ENCODE data around the gene TSC22D2.
"Not testable (repeated sequence)": the region's sequence is repeated elsewhere in the genome, so short reads cannot be mapped to it uniquely, and the experiment has no call there.

Gene TSC22D2

DNA sequence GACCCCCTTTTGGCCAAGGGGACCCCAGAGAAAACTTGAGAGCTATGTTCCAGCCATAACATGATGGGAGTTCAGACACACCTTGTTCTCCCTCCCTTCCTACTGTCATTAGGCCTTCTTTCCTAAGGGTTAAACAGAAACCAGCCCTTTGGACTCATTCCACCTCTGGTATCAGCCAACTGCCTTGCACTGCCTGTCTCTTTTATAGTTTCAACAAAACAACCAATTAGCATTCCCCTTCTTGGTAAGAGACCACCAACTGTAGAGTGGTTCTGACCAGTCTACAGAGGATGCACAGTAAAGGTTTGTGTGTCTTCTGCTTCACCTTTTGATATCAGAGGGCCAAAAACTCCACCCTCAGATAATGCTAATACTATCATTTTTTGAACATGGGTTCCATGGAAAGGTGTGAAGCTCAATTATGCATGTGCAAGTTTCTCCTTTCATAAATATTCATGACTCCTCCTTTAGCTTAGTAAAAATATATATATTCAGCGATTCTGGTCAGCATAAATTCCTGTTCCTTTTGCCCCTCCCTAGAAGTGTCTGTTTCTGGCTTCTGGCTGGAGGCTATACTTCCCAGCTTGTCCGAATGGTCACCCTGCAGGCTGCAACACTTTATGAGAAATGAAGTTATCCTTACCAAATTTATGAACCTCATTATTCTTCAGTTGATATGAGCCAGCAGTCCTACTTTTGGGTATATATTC lies 82.3 kb downstream of the TSC22D2 start:
- DNase-seq (ENCODE audit: low spot score): no peak

DNA sequence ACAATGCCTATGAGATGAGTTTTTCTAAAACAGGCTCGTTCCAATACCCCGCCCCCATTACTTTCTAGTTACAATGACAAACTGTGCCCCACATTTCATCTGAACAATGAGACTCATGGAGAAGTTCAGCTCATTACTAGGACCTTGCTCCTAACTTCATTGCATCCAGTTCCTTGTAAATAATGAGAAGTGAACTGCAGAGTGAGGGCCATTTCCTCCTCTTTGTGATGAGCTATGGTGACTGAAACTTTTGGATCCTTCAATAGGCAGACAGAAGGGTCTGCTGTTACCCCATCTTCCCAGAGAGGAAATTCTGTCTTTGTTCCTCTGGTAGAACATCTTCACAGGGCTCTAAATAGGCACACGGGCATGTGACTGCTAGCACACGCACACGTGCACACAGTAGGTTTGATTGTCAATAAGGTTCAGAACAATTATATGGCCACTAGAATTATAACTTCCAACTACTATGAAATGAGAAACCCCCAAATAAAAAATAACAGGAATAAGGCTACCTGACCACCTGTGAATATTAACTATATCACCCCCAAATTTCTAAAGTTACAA lies 86.4 kb downstream of the TSC22D2 start:
- no peak for DNase-seq (ENCODE audit: low spot score)

DNA sequence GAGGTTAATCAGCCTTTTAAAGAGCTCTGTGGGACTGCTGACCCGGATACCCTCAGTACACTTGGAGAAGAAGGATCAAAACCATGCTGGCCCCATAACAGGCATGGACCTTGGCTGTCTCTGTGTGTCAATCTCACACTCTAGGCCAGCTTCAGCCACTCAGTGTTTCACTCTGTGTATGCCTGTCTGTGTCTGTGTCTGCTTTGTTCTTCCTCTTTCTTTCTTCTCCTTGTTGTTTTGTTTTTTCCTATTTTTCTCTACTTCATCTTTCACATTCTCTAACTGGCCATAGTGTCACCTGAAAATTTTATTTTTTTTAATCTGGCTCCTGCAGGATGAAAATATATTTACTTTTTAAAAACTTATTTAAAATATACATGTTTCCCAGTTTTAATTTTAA lies 87.1 kb downstream of the TSC22D2 start:
- DNase-seq (ENCODE audit: low spot score): no peak

DNA sequence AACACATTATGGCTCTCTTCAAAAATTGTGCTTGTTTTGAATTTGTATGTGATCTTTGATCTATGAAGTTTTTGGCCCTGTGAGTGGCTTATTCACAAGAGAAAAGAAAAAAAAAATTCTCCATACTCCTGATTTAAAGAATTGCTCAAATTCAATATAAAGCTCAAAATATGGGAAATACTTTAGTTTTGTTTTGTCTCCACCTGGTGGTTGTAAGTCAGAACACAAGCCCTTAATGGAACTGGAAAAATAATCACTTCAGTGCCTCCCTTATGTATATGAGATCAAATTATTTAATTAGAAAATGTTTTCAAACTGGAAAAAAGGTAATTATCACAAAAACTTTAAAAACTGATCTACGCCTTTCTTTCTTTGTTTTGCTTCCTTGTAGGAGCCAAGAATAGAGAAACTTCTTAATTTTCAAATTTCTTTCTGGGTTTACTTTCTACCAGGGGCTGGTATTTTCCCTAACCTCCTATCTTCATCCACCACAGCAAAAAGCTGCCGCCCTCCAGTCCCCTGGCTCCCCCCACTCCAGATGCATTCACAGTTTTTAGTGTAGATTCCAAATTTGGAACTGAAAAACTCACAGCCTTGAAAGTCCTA lies 87.6 kb downstream of the TSC22D2 start:
- peak; percentile 11 for DNase-seq (ENCODE audit: low spot score)

DNA sequence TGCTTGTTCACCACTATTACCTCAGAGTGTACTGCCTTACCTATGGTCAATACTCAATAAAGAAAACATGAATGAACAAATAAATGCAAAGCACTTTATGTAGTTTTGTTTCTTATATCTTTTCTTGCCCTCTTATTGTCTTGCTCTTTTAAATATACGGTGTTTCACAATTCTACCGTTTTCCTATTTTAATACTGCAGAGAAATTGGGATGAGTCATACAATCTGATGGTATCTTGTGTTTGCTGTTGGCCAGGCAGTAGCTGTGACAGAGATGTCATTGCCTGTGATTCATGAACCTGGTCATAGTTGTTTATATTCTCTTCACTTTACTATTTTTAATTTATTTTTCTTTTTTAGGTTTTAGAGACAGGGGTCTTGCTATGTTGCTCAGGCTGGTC lies 89.9 kb downstream of the TSC22D2 start:
- peak; percentile 51 for DNase-seq (ENCODE audit: low spot score)

DNA sequence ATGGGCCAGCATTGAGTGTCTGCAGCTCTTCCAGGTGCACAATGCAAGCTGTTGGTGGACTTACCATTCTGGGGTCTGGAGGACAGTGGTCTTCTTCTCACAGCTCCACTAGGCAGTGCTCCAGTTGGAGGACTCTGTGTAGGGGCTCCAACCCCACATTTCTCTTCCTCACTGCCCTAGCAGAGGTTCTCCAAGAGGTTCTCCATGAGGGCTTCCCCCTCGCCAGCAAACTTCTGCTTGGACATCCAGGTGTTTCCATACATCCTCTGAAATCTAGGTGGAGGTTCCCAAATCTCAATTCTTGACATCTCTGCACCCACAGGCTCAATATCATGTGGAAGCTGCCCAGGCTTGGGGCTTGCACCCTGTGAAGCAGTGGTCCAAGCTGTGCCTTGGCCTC lies 92.9 kb downstream of the TSC22D2 start:
- not testable (repeated sequence) for DNase-seq (ENCODE audit: low spot score)

DNA sequence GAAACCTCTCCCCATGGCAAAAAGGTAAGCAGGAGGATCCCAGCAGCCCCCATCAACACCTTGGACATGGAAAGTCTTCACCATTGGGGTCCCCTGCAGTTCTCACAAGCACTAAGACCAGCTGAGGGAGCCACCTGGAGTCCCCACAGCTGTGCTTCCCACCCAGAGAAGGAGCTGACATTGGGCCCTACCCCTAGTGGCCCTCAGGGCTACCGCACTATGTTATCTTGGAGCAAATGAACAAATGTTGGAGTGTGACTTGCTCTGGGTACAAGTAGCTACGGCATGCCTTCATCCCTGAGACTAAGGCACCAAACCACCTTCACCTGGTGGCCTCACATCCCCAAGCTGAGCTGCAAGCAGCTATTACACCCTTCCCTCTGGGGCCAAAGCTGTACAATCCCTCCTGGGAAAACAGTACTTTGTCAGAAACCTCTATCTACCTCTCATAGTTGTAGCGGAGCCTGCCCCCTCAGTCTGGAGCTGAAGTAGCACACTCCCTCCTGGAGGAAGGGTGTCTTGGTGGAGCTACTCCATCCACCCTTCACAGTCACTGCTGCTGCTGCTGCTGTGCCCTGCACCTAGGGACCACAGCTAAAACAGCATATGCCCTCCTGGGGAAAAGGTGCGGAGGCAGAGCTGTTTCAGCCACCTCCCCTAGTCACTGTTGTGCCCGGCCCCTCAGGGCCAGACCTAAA lies 95.5 kb downstream of the TSC22D2 start:
- DNase-seq (ENCODE audit: low spot score): no peak

DNA sequence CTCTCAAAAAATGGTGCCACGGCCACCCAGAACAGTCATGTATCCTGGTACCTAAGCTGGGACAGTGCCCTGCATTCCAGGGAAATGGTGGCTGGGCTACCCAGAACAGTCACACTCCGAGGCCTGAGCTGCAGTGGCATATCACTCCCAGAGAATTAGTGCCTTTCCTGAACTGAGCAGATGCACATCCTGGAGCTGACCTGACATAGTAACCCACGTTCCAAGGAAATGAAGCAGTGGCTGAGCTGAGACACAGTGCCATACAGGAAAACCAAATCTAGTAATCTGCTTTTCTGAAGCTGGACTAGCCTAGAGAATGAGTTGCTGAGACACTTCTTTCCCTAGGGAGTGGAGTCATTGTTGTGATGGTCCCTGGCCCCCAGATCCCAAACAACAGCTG lies 96.4 kb downstream of the TSC22D2 start:
- no peak for DNase-seq (ENCODE audit: low spot score)

DNA sequence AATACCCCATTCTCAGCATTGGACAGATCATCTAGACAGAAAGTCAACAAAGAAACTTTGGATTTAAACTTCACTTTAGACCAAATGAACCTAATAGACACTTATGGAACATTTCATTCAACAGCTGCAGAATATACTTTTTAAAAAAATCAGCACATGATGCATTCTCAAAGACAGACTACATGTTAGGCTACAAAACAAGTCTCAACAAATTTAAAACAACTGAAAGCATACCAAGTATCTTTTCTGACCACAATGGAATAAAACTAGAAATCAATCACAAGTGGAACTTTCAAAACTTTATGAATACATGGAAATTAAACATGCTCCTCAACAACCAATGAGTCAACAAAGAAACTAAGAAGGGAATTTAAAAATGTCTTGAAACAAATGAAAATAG lies 100.3 kb downstream of the TSC22D2 start:
- DNase-seq (ENCODE audit: low spot score): no peak

DNA sequence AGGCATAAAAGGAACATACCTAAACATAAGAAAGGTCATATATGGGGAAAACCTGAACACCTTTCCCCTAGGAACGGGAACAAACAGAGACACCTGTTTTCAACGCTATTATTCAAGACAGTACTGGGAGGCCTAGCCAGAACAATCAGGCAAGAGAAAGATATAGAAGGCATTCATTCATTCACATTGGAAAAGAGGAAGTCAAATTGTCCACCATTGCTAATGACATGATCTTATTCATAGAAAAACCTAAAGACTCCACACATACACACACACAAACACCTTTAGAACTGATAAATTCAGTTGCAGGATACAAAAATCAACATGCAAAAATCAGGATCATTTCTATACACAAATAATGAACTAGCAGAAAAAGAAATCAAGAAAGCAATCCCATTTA lies 101.7 kb downstream of the TSC22D2 start:
- no peak for DNase-seq (ENCODE audit: low spot score)

DNA sequence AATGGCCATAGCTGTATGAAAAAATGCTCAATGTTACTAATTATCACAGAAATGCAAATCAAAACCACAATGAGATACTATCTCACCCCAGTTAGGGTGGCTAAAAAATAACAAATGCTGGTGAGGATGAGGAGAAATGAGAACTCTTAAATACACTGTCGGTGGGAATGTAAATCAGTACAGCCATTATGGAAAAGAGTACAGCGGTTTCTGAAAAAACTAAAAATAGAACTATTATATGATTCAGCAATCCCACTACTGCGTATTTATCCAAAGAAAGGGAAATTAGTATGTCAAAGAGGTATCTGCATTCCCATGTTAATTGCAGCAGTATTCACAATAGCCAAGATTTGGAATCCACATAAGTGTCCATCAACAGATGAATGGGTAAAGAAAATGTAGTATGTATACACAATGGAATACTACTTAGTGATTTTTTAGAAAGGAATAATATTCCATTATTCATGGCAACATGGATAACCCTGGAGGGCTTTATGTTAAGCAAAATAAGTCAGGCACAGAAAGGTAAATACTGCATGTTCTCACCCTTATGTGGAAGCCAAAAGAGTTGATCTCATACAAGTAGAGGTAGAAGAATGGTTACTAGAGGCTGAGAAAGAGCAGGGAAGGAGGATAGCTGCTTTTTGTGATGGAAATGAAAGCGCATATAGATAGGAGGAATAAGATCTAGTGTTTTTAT lies 103.2 kb downstream of the TSC22D2 start:
- DNase-seq (ENCODE audit: low spot score): no peak

DNA sequence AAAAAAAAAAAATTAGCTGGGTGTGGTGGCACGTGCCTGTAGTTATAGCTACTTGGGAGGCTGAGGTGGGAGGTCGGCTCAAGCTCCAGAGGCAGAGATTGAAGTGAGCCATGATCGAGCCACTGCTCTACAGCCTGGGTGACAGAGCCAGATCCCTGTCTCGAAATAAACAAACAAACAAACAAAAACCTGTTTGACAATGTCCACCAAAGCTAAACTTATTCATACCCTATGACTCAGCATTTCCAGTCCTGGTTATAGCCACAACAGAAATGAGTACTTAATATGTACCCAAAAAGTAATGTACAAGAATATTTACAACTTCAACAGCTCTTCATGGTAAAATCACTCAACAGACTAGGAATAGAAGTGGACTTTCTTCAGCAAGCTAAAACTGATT lies 107.1 kb downstream of the TSC22D2 start:
- DNase-seq (ENCODE audit: low spot score): no peak
